K562 (cell line): ENCODE results near the gene GFRA1.

Experiments used
- ATF1 ChIP-seq, 2 experiments: fragments of 450-650 bp in 1 of 2; IDR thresholded peaks; 2 replicates each; pipeline ENCODE4 v1.6.1; 2016; ENCODE audit warnings: missing compliant biosample characterization in 1 of 2, missing genetic modification characterization in 1 of 2
- BDP1 ChIP-seq: IDR thresholded peaks from 3 replicates; pipeline ENCODE4 v1.6.1; 2011; ENCODE audit not compliant: insufficient read length, insufficient read depth
- E2F6 ChIP-seq, 2 experiments: IDR thresholded peaks; 2 replicates each; pipeline ENCODE4 v1.6.1; 2011; ENCODE audit warnings: borderline replicate concordance in 1 of 2, control low read depth in 1 of 2, low read depth in 1 of 2, low read length in 1 of 2, mild to moderate bottlenecking in 1 of 2, mixed read lengths in 1 of 2, moderate library complexity in 1 of 2; ENCODE audit not compliant: insufficient read depth in 1 of 2, insufficient read length in 1 of 2, poor library complexity in 1 of 2, severe bottlenecking in 1 of 2; ENCODE audit errors: extremely low read depth in 1 of 2
- GABPB2 ChIP-seq: fragments of 250-450 bp; sonication (Bioruptor Pico); conservative IDR thresholded peaks from 2 replicates; pipeline ENCODE4 v1.5.1; 2021; ENCODE audit warnings: mild to moderate bottlenecking
- PML ChIP-seq: IDR thresholded peaks from 2 replicates; pipeline ENCODE4 v1.6.1; 2012; ENCODE audit warnings: low read length, inconsistent platforms
- POLR2A ChIP-seq: fragments of 450-650 bp; conservative IDR thresholded peaks from 2 replicates; pipeline ENCODE4 v1.6.1; 2016
- SREBF1 ChIP-seq: fragments of 150-350 bp; IDR thresholded peaks from 2 replicates; pipeline ENCODE4 v1.6.1; 2014; ENCODE audit warnings: antibody characterized with exemption, low read depth, low read length, borderline replicate concordance
- SREBF2 ChIP-seq: sonication (generic); formaldehyde crosslinking; IDR thresholded peaks from 2 replicates; pipeline ENCODE4 v1.4.0; 2020; ENCODE audit warnings: mild to moderate bottlenecking, missing genetic modification reagents
- TAF15 ChIP-seq: fragments of 200-400 bp; formaldehyde crosslinking; IDR thresholded peaks from 2 replicates; pipeline ENCODE4 v1.6.1; 2017; ENCODE audit warnings: mild to moderate bottlenecking, low read depth, low read length, moderate library complexity
- TARDBP ChIP-seq: fragments of 450-650 bp; IDR thresholded peaks from 2 replicates; pipeline ENCODE4 v1.6.1; 2016
- TF ChIP-seq, protein P1 (sequence below), 2 experiments: fragments of 200-800 bp in 1 of 2; sonication (Bioruptor generic) in 1 of 2; sonication (generic) in 1 of 2; formaldehyde crosslinking in 1 of 2; IDR thresholded peaks in 1 of 2; conservative IDR thresholded peaks in 1 of 2; 2 replicates each; pipeline versions ENCODE4 v1.5.0 to v1.6.1; 2016 to 2020; ENCODE audit warnings: missing compliant biosample characterization in 1 of 2, missing genetic modification characterization in 1 of 2, missing genetic modification reagents in 1 of 2
- TF ChIP-seq, protein P2 (sequence below), 3 experiments: IDR thresholded peaks in 2 of 3; conservative IDR thresholded peaks in 1 of 3; 2 replicates each; pipeline ENCODE4 v1.5.1; 2011 to 2012; ENCODE audit warnings: low read length in 3 of 3, mild to moderate bottlenecking in 3 of 3, control low read depth in 2 of 3, improper control_type of control experiment in 1 of 3, inconsistent platforms in 1 of 3, low read depth in 1 of 3, mixed read lengths in 1 of 3, moderate library complexity in 1 of 3; ENCODE audit not compliant: insufficient read depth in 2 of 3

GRCh38 chr10:116029826-116030225 lies 243.2 kb downstream of the GFRA1 start:
- TF ChIP-seq, protein P1, sequence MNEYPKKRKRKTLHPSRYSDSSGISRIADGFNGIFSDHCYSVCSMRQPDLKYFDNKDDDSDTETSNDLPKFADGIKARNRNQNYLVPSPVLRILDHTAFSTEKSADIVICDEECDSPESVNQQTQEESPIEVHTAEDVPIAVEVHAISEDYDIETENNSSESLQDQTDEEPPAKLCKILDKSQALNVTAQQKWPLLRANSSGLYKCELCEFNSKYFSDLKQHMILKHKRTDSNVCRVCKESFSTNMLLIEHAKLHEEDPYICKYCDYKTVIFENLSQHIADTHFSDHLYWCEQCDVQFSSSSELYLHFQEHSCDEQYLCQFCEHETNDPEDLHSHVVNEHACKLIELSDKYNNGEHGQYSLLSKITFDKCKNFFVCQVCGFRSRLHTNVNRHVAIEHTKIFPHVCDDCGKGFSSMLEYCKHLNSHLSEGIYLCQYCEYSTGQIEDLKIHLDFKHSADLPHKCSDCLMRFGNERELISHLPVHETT (CRISPR knock-in tag; conservative IDR thresholded peaks at IDR 0.05 in 1 of 2, IDR thresholded peaks at IDR 0.05 in 1 of 2), result no peak
- TF ChIP-seq PML (no peak), POLR2A (no peak), TARDBP (no peak), BDP1 (no peak), ATF1 (CRISPR knock-in tag; IDR thresholded peaks at IDR 0.05) (no peak), ATF1 (tag; IDR thresholded peaks at IDR 0.05) (no peak), GABPB2 (CRISPR knock-in tag) (no peak), E2F6 (IDR thresholded peaks at IDR 0.05; ENCODE audit: borderline replicate concordance in 1 of 2, extremely low read depth in 1 of 2, insufficient read depth in 1 of 2, insufficient read length in 1 of 2, low read depth in 1 of 2, low read length in 1 of 2, poor library complexity in 1 of 2, severe bottlenecking in 1 of 2) (no peak), SREBF2 (no peak), TAF15 (no peak), SREBF1 (no peak)
- TF ChIP-seq, protein P2, sequence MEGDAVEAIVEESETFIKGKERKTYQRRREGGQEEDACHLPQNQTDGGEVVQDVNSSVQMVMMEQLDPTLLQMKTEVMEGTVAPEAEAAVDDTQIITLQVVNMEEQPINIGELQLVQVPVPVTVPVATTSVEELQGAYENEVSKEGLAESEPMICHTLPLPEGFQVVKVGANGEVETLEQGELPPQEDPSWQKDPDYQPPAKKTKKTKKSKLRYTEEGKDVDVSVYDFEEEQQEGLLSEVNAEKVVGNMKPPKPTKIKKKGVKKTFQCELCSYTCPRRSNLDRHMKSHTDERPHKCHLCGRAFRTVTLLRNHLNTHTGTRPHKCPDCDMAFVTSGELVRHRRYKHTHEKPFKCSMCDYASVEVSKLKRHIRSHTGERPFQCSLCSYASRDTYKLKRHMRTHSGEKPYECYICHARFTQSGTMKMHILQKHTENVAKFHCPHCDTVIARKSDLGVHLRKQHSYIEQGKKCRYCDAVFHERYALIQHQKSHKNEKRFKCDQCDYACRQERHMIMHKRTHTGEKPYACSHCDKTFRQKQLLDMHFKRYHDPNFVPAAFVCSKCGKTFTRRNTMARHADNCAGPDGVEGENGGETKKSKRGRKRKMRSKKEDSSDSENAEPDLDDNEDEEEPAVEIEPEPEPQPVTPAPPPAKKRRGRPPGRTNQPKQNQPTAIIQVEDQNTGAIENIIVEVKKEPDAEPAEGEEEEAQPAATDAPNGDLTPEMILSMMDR (IDR thresholded peaks at IDR 0.05 in 2 of 3, conservative IDR thresholded peaks at IDR 0.05 in 1 of 3; ENCODE audit: insufficient read depth in 2 of 3, low read depth in 1 of 3, low read length in 3 of 3), result no peak
